ENCODE results near the gene CHID1. TPM values are rescaled to one million over a fixed set of nuclear protein-coding genes. Genes with fewer than 3 reads are reported as not detected.
A peak's percentile ranks its signal among the peaks of the same experiment; 100 is the strongest.

Gene CHID1
- total RNA-seq, 2 donors from 2014 or later = 33.9 to 44.2 TPM

- Mint-ChIP-seq H3K27ac (no peak overlapping the region), H3K36me3 (ENCODE audit: insufficient read depth in 2 of 2) (peaks cover 0 to 4% of the 10 kb centered on the region in 2 donors), H3K4me1 (ENCODE audit: low read depth) (peaks cover 25% of the 10 kb centered on the region), H3K4me3 (peak overlapping the region; percentile 83 to 88), H3K27me3 (ENCODE audit: low read depth) (no peaks in the 10 kb centered on the region), H3K9me3 (no peaks in the 10 kb centered on the region)
- DNase-seq (no peak), ATAC-seq (replicated peaks in 1 of 2) (no peak)
Measured at GRCh38 chr11:839875-840617, 70.6 kb downstream of the CHID1 start.

GRCh38 chr11:839280-839623 lies 71.4 kb downstream of the CHID1 start:
- no peak overlapping the region for H3K27ac Mint-ChIP-seq
- DNase-seq (no peak), ATAC-seq (replicated peaks in 1 of 2) (no peak)
- H3K9me3 Mint-ChIP-seq = no peaks in the 10 kb centered on the region
- no peak overlapping the region for H3K4me3 Mint-ChIP-seq
- peaks cover 25% of the 10 kb centered on the region for H3K4me1 Mint-ChIP-seq (ENCODE audit: low read depth)
- no peaks in the 10 kb centered on the region for H3K27me3 Mint-ChIP-seq (ENCODE audit: low read depth)
- H3K36me3 Mint-ChIP-seq (ENCODE audit: insufficient read depth in 2 of 2) = peaks cover 0 to 4% of the 10 kb centered on the region in 2 donors

GRCh38 chr11:838441-839279 lies 72.0 kb downstream of the CHID1 start:
- no peaks in the 10 kb centered on the region for H3K9me3 Mint-ChIP-seq
- peaks cover 0 to 4% of the 10 kb centered on the region in 2 donors for H3K36me3 Mint-ChIP-seq (ENCODE audit: insufficient read depth in 2 of 2)
- H3K27me3 Mint-ChIP-seq (ENCODE audit: low read depth) = no peaks in the 10 kb centered on the region
- H3K4me3 Mint-ChIP-seq = no peak overlapping the region
- H3K4me1 Mint-ChIP-seq (ENCODE audit: low read depth) = peaks cover 27% of the 10 kb centered on the region
- DNase-seq (no peak), ATAC-seq (replicated peaks in 1 of 2) (no peak)
- H3K27ac Mint-ChIP-seq = no peak overlapping the region

- DNase-seq = no peak
- Mint-ChIP-seq H3K36me3 (ENCODE audit: insufficient read depth in 2 of 2) (peaks cover 0 to 4% of the 10 kb centered on the region in 2 donors), H3K9me3 (no peaks in the 10 kb centered on the region), H3K4me1 (ENCODE audit: low read depth) (peaks cover 22% of the 10 kb centered on the region), H3K4me3 (no peak overlapping the region), H3K27me3 (ENCODE audit: low read depth) (no peaks in the 10 kb centered on the region), H3K27ac (no peak overlapping the region)
- no peak for ATAC-seq (replicated peaks in 1 of 2)
Measured at GRCh38 chr11:837990-838307, 72.7 kb downstream of the CHID1 start.

GRCh38 chr11:837189-837989 lies 73.2 kb downstream of the CHID1 start:
- Mint-ChIP-seq H3K27ac (no peak overlapping the region), H3K4me3 (no peak overlapping the region), H3K27me3 (ENCODE audit: low read depth) (no peaks in the 10 kb centered on the region), H3K9me3 (no peaks in the 10 kb centered on the region), H3K36me3 (ENCODE audit: insufficient read depth in 2 of 2) (peaks cover 0 to 4% of the 10 kb centered on the region in 2 donors), H3K4me1 (ENCODE audit: low read depth) (peaks cover 22% of the 10 kb centered on the region)
- DNase-seq (no peak), ATAC-seq (replicated peaks in 1 of 2) (no peak)

GRCh38 chr11:836700-837099 lies 73.9 kb downstream of the CHID1 start:
- ATAC-seq (replicated peaks in 1 of 2) (no peak), DNase-seq (no peak)
- no peak overlapping the region for H3K4me3 Mint-ChIP-seq
- H3K27ac Mint-ChIP-seq = no peak overlapping the region
- H3K36me3 Mint-ChIP-seq (ENCODE audit: insufficient read depth in 2 of 2) = peaks cover 0 to 4% of the 10 kb centered on the region in 2 donors
- H3K4me1 Mint-ChIP-seq (ENCODE audit: low read depth) = peaks cover 26% of the 10 kb centered on the region
- H3K27me3 Mint-ChIP-seq (ENCODE audit: low read depth) = peaks cover 4% of the 10 kb centered on the region
- no peaks in the 10 kb centered on the region for H3K9me3 Mint-ChIP-seq

- Mint-ChIP-seq H3K4me1 (ENCODE audit: low read depth) (peaks cover 27% of the 10 kb centered on the region), H3K27ac (no peak overlapping the region), H3K36me3 (ENCODE audit: insufficient read depth in 2 of 2) (peaks cover 0 to 4% of the 10 kb centered on the region in 2 donors), H3K27me3 (ENCODE audit: low read depth) (peaks cover 8% of the 10 kb centered on the region), H3K4me3 (no peak overlapping the region), H3K9me3 (no peaks in the 10 kb centered on the region)
- ATAC-seq (replicated peaks in 1 of 2) (no peak), DNase-seq (no peak)
Measured at GRCh38 chr11:836274-836673, 74.3 kb downstream of the CHID1 start.

- Mint-ChIP-seq H3K36me3 (ENCODE audit: insufficient read depth in 2 of 2) (peaks cover 0 to 4% of the 10 kb centered on the region in 2 donors), H3K4me1 (ENCODE audit: low read depth) (peaks cover 17% of the 10 kb centered on the region), H3K9me3 (no peaks in the 10 kb centered on the region), H3K27ac (peak overlapping the region; percentile 54), H3K27me3 (ENCODE audit: low read depth) (peaks cover 13% of the 10 kb centered on the region), H3K4me3 (peak overlapping the region; percentile 75)
- no peak for DNase-seq
- no peak for ATAC-seq (replicated peaks in 1 of 2)
Measured at GRCh38 chr11:834371-835316, 76.0 kb downstream of the CHID1 start.

GRCh38 chr11:833849-834311 lies 76.7 kb downstream of the CHID1 start:
- DNase-seq = no peak
- H3K27ac Mint-ChIP-seq = peak overlapping the region; percentile 54
- no peak for ATAC-seq (replicated peaks in 1 of 2)
- peaks cover 20% of the 10 kb centered on the region for H3K27me3 Mint-ChIP-seq (ENCODE audit: low read depth)
- peak overlapping the region; percentile 75 for H3K4me3 Mint-ChIP-seq
- peaks cover 0 to 1% of the 10 kb centered on the region in 2 donors for H3K36me3 Mint-ChIP-seq (ENCODE audit: insufficient read depth in 2 of 2)
- H3K9me3 Mint-ChIP-seq = no peaks in the 10 kb centered on the region
- H3K4me1 Mint-ChIP-seq (ENCODE audit: low read depth) = peaks cover 25% of the 10 kb centered on the region

GRCh38 chr11:833114-833791 lies 77.4 kb downstream of the CHID1 start:
- peaks cover 26% of the 10 kb centered on the region for H3K4me1 Mint-ChIP-seq (ENCODE audit: low read depth)
- H3K9me3 Mint-ChIP-seq = no peaks in the 10 kb centered on the region
- no peak overlapping the region for H3K27ac Mint-ChIP-seq
- H3K36me3 Mint-ChIP-seq (ENCODE audit: insufficient read depth in 2 of 2) = no peaks in the 10 kb centered on the region
- DNase-seq (peak; percentile 62 to 64), ATAC-seq (replicated peaks in 1 of 2) (peak; percentile 40 to 45)
- H3K27me3 Mint-ChIP-seq (ENCODE audit: low read depth) = peaks cover 27% of the 10 kb centered on the region
- H3K4me3 Mint-ChIP-seq = peak overlapping the region; percentile 75

- Mint-ChIP-seq H3K27ac (no peak within 1 kb of the TSS), H3K36me3 (ENCODE audit: insufficient read depth in 2 of 2) (no peaks in the 10 kb centered on the region)
Measured at GRCh38 chr11:832529-833113, 78.0 kb downstream of the CHID1 start, which contains the start of gene CD151. Gene CD151 (plus strand): TSS chr11:832952. CDS start chr11:836070, 3,118 bp downstream.

More at GRCh38 chr11:832529-833113, 78.0 kb downstream of the CHID1 start, which contains the start of gene CD151:
- Mint-ChIP-seq H3K4me3 (peak within 1 kb of the TSS; percentile 75), H3K27me3 (ENCODE audit: low read depth) (peaks cover 33% of the 10 kb centered on the region), H3K4me1 (ENCODE audit: low read depth) (peaks cover 32% of the 10 kb centered on the region), H3K9me3 (no peaks in the 10 kb centered on the region)
- ATAC-seq (replicated peaks in 1 of 2) (peak; percentile 66 to 68), DNase-seq (peak; percentile 62 to 71)

Data from activated T-cell treated with anti-CD3 and anti-CD28 coated beads, Interleukin-2, amount 50 U/mL, for 72 hours (primary cell).